CMK (cell line): Measurements from ENCODE around the gene MYO9B.
"Not testable (repeated sequence)": the region's sequence is repeated elsewhere in the genome, so short reads cannot be mapped to it uniquely, and the experiment has no call there.

ENCODE experiments used
- DNase-seq: peaks from one replicate; pipeline ENCODE4 v3.0.0-alpha.2; 2010; ENCODE audit warnings: low read depth

MYO9B gene

GRCh38 chr19:17090583-17090982 lies 15.0 kb downstream of the MYO9B start:
- DNase-seq, result no peak

GRCh38 chr19:17091758-17092333 lies 16.3 kb downstream of the MYO9B start:
- peak; percentile 40 for DNase-seq

- DNase-seq, result no peak
Observed at GRCh38 chr19:17092696-17093095, 17.1 kb downstream of the MYO9B start.

- not testable (repeated sequence) for DNase-seq
Observed at GRCh38 chr19:17094694-17095093, 19.1 kb downstream of the MYO9B start.

GRCh38 chr19:17095141-17095919 lies 19.8 kb downstream of the MYO9B start:
- no peak for DNase-seq

GRCh38 chr19:17097593-17098126 lies 22.1 kb downstream of the MYO9B start:
- DNase-seq, result no peak

GRCh38 chr19:17098326-17098725 lies 22.7 kb downstream of the MYO9B start:
- no peak for DNase-seq

GRCh38 chr19:17101686-17102628 lies 26.4 kb downstream of the MYO9B start:
- DNase-seq, result no peak

GRCh38 chr19:17103177-17103576 lies 27.6 kb downstream of the MYO9B start:
- DNase-seq, result no peak

- no peak for DNase-seq
Observed at GRCh38 chr19:17104679-17105078, 29.1 kb downstream of the MYO9B start.

GRCh38 chr19:17105556-17105955 lies 30.0 kb downstream of the MYO9B start:
- no peak for DNase-seq

GRCh38 chr19:17106964-17107363 lies 31.4 kb downstream of the MYO9B start:
- DNase-seq, result not testable (repeated sequence)

GRCh38 chr19:17107546-17108452 lies 32.2 kb downstream of the MYO9B start:
- DNase-seq, result no peak

- no peak for DNase-seq
Observed at GRCh38 chr19:17108453-17108784, 32.8 kb downstream of the MYO9B start.

- DNase-seq, result no peak
Observed at GRCh38 chr19:17109300-17109699, 33.7 kb downstream of the MYO9B start.

- peak; percentile 30 for DNase-seq
Observed at GRCh38 chr19:17109962-17110598, 34.5 kb downstream of the MYO9B start.

- DNase-seq, result no peak
Observed at GRCh38 chr19:17110599-17110966, 35.0 kb downstream of the MYO9B start.

- DNase-seq, result no peak
Observed at GRCh38 chr19:17111766-17112165, 36.2 kb downstream of the MYO9B start.

GRCh38 chr19:17112271-17112670 lies 36.7 kb downstream of the MYO9B start:
- DNase-seq, result no peak

- no peak for DNase-seq
Observed at GRCh38 chr19:17112700-17113099, 37.1 kb downstream of the MYO9B start.
